ENCODE data around the gene VAPA.
A peak's percentile ranks its signal among the peaks of the same experiment; 100 is the strongest.
"Not testable (repeated sequence)": the region's sequence is repeated elsewhere in the genome, so short reads cannot be mapped to it uniquely, and the experiment has no call there.

The VAPA gene

GRCh38 chr18:9887992-9888391 is 25.8 kb upstream of the VAPA start:
- no peak for DNase-seq

- no peak for DNase-seq
These were observed 23.6 kb upstream of the VAPA start for GRCh38 chr18:9890196-9890595.

GRCh38 chr18:9890957-9891356 is 22.9 kb upstream of the VAPA start:
- DNase-seq = no peak

- DNase-seq = not testable (repeated sequence)
These were observed 22.3 kb upstream of the VAPA start for GRCh38 chr18:9891515-9891914.

GRCh38 chr18:9894454-9895068 is 19.3 kb upstream of the VAPA start:
- no peak for DNase-seq

GRCh38 chr18:9897129-9897528 is 16.7 kb upstream of the VAPA start:
- no peak for DNase-seq

GRCh38 chr18:9897787-9898291 is 16.0 kb upstream of the VAPA start:
- DNase-seq = not testable (repeated sequence)

- DNase-seq = no peak
These were observed 14.8 kb upstream of the VAPA start for GRCh38 chr18:9898792-9899549.

- not testable (repeated sequence) for DNase-seq
These were observed 14.3 kb upstream of the VAPA start for GRCh38 chr18:9899550-9899930.

GRCh38 chr18:9900699-9901098 is 13.1 kb upstream of the VAPA start:
- DNase-seq = no peak

GRCh38 chr18:9901377-9901776 is 12.4 kb upstream of the VAPA start:
- no peak for DNase-seq

- DNase-seq = not testable (repeated sequence)
These were observed 11.6 kb upstream of the VAPA start for GRCh38 chr18:9902264-9902663.

GRCh38 chr18:9902832-9903231 is 11.0 kb upstream of the VAPA start:
- no peak for DNase-seq

GRCh38 chr18:9905401-9905922 is 8.4 kb upstream of the VAPA start:
- no peak for DNase-seq

- no peak for DNase-seq
These were observed 7.3 kb upstream of the VAPA start for GRCh38 chr18:9906481-9906880.

- no peak for DNase-seq
These were observed 5.9 kb upstream of the VAPA start for GRCh38 chr18:9907867-9908266.

- DNase-seq = no peak
These were observed 3.7 kb upstream of the VAPA start for GRCh38 chr18:9910071-9910470.

- no peak for DNase-seq
These were observed 3.2 kb upstream of the VAPA start for GRCh38 chr18:9910661-9911060.

- no peak for DNase-seq
These were observed 2.6 kb upstream of the VAPA start for GRCh38 chr18:9911226-9911625.

GRCh38 chr18:9912285-9912684 is 1.5 kb upstream of the VAPA start:
- not testable (repeated sequence) for DNase-seq

- no peak for DNase-seq
These were observed 678 bp upstream of the VAPA start for GRCh38 chr18:9913151-9913525.

- no peak for DNase-seq
These were observed 443 bp downstream of the VAPA start for GRCh38 chr18:9914334-9914583.

GRCh38 chr18:9914584-9915290 is 921 bp downstream of the VAPA start:
- DNase-seq = peak; percentile 52 to 63 (median 56)

Measured in activated CD4-positive, CD25-positive, alpha-beta regulatory T cell (primary cell).